ENCODE results near the gene EHHADH. TPM values are rescaled to one million over a fixed set of nuclear protein-coding genes. Genes with fewer than 3 reads are reported as not detected.
"Not testable (repeated sequence)": the region's sequence is repeated elsewhere in the genome, so short reads cannot be mapped to it uniquely, and the experiment has no call there.

Gene EHHADH
- polyA plus RNA-seq (ENCODE audit: insufficient read length in 4 of 4), result 10 to 100 TPM; 25.6 to 39.6 (median 28.8) TPM

DNA sequence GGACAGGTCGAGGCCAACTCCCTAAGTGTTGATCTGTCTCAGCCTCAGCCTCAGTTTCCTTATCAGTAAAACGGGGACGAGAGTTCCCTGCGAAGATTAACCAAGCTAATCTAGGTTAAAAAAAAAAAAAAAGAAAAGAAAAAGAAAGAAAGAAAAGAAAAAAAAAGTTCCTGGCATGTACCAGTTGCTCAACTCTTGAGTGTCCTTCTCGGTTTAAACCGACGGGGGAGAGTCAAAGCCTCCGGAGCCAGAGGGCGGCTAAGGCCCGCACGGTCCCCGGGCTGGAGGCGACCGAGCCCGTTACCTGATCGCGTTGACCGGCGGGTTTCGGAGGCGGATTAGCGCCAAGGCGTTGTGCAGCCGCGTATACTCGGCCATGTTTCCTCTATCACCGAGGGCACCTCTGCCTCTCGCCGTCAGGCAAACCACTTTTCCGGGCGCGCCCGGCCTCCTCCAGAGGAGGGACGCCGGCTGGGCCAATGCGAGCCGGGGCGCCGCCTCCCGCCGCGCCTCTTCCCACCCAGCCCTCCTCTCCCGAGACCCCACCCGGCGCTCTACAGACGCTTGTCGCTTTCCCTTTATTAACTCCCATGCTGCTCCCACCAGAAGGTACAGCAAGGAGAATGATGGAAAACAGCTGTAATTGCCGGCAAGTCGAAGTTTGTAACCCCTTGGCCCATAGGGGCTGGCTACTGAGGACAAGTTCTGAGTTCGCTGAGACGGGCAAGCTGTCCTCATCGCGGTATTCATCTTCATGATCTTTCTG is at the start of gene EHHADH:
Gene EHHADH, minus strand, starts transcription at position 405 of the 766 bp plus-strand sequence. Its CDS starts 27 bp downstream, at position 378.
- DNase-seq (ENCODE audit: low read depth in 4 of 4, low spot score in 3 of 4), result peak; percentile 52 to 71 (median 63)

DNA sequence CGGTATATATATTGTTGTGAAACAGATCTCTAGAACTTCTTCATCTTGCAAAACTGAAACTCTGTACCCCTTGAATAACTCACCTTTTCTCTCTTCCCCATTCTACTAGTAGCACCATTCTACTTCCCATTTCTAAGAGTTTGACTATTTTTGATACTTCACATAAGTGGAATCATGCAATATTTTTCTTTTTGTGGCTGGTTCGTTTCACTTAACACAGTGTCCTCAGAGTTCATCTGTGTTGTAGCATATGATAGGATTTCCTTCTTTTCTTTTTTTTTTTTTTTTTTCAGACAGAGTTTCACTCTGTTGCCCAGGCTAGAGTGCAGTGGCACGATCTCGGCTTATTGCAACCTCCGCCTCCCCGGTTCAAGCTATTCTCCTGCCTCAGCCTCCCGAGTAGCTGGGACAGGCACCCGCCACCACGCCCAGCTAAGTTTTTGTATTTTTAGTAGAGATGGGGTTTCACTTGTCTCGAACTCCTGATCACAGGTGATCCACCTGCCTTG is 46.1 kb upstream of the EHHADH start:
- not testable (repeated sequence) for DNase-seq (ENCODE audit: low read depth in 4 of 4, low spot score in 3 of 4)

DNA sequence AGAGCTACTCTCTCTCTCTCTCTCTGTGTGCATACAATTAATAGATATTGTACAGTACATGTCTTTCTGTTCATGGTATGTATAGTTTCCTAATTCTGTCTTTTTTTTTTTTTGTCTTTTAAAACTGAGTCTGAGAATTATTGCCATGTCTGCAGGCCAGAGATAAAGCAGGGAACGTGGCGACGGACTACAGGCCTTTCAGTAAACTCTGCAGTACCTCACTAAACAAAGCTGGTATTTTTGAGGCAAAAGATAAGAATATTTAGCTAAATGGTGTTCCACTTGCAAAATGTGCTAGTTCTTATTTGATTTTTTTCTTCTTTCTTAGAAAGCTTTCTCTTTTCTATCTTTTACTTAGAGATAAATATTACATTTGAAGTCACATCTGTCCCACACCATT is 44.0 kb upstream of the EHHADH start:
- no peak for DNase-seq (ENCODE audit: low read depth in 4 of 4, low spot score in 3 of 4)

DNA sequence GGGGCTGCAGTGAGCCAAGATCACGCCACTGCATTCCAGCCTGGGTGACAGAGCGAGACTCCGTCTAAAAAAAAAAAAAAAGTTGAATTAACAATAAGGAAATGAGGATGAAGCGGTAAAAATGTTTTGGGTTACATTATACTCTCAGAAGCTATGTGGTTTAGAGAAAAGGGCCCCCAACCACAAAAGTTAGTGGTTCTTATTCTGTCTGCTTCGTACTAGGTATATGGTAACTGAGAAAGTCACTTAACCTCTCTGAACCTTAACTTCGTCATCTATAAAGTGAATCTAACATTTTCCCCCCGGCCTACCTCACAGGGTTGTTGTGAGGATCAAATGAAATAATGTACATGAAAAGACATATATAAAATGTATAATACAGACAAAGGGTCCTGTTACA is 38.4 kb upstream of the EHHADH start:
- no peak for DNase-seq (ENCODE audit: low read depth in 4 of 4, low spot score in 3 of 4)

DNA sequence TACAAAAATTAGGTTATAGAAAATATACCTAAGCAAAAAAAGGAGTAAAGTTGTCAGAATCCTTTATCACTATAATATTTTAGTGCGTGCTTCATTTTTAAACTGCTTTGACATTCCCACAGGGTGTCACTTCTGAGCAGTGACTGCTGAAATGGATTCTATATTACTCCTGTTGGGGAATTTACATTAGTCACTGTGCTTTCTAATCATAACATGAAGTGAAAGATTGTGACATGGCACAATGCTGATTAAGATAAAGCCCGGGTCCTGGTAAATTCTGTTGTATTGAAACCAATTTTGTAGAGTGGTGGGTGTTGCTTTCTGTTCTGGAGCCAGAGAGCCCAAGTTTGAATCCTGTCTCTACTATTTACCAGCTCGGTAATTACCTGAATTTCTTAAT is 36.4 kb upstream of the EHHADH start:
- DNase-seq (ENCODE audit: low read depth in 4 of 4, low spot score in 3 of 4), result no peak

DNA sequence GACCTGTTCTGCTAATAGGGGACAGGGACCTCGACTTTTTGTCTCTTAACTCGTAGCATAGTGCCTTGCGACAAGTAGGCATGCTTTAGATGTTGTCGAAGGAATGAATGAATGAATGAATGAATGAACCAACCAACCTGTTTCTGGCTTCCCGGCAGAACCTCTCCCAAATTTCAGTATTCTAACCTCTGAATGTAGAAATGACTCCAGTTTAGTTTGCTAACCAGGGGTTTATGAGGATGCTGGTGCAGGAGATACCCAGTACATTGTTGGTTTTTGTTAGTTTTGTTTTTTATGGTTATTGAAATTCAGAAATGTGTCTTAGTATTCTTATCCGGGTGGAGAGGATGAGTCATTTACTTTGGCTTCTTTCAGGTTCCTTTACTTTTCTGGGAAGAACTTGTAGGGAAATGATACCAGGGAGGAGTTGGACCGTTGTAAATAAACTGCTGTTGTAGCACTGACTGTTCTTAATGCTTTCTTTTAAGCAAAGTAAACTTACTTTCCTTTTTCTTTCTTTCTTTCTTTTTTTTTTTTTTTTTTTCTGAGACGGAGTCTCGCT is 29.6 kb upstream of the EHHADH start:
- no peak for DNase-seq (ENCODE audit: low read depth in 4 of 4, low spot score in 3 of 4)

DNA sequence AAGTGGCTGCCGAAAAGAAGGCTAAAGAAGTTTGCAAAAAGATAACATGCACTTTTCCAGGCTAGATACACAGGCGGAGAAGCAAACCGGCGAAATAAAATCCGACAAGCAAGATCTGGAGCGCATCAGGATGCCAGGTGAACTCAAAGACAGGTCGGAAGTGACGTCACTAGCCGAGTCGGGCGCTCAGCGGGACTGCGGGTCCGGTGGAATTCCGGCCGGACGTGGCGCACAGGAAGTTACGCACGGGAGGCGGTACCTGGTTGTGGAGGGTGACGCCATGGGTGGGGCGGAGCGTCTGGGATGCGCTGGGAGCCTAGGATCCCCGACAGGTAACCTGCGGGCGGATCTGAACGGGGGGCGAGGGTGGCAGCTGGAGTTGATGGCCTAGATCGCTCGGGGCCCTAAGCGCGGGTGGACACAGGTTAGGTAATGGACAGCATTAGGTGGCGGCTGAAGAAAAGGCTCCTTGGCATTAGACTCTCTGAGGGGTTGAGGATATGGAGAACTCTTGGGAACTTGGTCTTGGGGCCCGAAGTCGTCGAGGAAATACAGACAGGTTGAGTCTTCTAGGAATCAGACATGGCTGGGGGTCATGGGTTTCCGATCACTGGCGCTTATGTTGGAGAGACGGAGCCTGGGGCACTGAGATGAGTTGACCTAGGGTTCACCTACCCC is 29.0 kb upstream of the EHHADH start:
- DNase-seq (ENCODE audit: low read depth in 4 of 4, low spot score in 3 of 4), result peak; percentile 92 to 97 (median 94)

DNA sequence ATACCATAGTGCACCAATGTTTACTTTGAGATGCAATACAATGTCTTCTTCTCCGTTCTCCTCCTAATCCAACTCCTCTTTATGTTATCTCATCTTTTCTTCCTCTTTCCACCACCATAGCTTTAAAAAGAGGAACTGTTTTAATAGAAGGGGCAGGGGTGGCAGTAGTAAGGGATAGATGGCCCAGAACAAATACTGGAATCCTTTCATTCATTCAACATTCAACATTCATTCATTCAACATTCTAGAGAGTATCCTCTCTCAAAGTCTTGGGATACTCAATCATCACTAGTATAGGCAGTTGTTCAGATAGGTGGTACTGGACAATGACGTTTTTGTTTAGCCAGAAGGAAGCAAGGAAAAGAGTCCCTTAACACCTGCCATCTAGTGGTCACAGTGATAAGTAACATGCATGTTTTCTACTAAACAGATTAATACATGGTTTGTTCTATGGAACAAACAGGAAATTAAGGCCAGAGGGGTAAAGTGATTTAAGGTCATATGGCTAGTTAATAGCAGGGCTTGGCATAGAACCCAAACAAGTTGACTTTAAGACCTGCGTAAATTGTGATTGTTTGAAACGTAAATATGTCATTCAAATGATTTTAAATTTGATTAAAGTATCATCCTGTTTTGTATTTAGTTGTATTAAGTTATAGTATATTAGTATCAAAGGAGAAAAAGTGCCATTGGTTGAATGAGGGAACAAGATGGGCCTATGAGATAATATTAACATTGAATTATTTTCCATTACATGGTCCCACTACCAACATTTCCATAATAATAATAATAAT is 26.9 kb upstream of the EHHADH start:
- peak in 1 of 4 donors; percentile 19 for DNase-seq (ENCODE audit: low read depth in 4 of 4, low spot score in 3 of 4)

DNA sequence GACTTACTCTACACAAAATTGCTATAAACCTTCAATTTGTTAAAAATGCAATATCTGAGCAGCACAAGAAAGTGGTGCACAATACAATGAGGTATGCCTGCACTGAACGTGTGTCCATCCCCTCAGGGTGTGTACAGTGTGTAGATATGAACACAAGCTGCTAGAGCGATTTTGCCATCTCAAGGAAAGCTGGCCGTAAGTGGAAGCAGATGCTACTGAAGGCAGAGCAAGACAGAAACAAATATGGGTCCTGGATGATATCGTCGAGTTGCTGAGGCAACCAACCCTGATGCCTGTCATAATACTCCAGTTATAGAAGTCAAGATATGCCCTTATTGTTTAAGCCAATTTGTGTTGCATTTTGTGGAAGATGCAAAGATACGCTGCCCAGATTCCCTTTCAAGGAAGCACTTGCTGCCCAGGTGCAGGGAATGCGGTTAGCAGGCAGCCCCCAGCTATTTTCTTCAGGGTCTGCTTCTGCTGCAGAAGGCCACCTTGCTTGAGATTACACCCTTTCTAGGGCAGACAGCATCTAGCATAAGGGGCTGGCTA is 25.8 kb upstream of the EHHADH start:
- DNase-seq (ENCODE audit: low read depth in 4 of 4, low spot score in 3 of 4), result no peak

DNA sequence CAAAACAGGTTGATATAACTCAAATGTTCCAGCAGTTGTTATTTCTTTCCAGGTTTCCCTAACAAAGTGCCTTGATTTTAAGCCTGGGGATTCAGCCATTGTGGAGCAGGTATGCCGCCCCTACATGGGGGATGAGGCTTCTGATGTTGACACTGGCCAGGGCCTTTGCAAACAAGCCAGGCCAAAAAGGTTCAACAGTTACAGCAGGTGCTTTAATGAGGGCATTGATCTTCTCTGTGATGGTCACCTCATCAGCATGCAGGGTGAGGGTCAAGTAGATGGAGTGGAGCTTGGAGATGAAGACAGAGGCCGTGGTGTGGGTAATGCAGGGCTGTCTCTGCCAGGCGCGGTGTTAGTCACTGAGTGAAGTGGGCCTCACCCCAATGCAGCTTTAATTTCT is 22.6 kb upstream of the EHHADH start:
- DNase-seq (ENCODE audit: low read depth in 4 of 4, low spot score in 3 of 4), result no peak

DNA sequence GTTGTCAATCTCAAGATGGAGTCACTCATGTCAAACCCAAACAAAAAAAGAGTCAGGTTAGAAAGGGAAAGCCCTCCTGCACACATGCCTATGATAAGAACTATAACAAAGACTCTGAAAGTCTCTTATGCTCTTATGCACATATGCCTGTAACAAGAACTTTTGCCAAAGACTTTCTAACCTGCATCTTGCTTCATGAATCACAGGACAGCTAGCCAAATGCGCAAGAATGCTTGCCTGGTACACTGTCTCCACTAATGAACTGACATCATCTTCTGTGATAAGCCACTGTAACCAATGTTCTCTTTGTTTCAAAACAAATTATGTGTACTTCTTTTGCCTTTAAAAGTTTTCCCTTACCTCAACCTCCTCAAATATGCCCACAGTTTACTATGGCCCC is 18.2 kb upstream of the EHHADH start:
- no peak for DNase-seq (ENCODE audit: low read depth in 4 of 4, low spot score in 3 of 4)

DNA sequence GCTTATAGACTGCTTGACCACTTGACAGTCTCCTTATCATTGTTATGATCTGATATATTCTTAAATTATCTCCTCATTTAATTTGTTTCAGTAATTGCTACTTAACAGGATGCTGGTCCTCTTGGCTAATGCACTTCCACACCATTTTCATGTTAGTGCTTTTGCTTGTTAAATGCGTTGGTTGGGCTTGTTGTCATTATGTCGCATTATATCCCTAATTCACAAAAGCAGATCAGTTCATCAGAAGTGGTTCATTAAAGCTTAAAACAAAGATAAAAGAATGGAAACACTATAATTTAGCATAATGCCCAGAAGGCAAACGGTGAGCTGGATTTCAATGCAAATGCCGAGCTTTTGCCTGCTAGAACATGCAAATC is 17.1 kb upstream of the EHHADH start:
- DNase-seq (ENCODE audit: low read depth in 4 of 4, low spot score in 3 of 4), result no peak

DNA sequence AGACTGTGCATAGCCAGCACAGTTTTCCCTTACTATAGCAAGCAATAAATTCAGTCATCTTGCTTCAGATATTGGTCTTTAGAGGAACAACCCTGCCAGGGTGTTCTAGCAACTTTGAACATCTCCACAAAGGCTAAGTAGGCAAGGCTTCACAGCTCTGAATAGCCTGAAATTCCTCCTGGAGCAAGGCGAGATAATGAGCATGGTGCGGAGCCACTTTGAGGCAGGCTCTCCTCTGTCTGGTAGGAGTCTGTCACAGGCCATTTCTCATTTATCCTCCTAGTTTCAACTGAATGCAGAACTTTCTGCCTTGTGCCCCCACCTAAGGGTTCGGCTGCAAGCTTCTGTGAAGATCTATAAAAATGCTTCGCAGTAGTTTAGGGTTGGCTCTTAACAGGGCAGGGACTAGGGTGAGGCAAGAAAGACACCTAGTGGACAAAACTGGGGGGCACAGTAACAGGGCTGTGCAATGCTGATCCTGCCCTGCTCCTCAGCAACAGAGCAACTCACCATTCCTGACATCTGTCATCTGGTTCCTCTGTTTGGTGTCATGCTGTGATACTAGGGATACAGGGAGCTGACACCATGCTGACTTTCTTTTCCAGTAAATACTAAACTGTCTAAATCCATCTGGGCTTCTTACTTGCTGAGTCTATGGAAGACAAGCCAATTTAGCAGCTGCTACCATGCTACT is 16.6 kb upstream of the EHHADH start:
- no peak for DNase-seq (ENCODE audit: low read depth in 4 of 4, low spot score in 3 of 4)

DNA sequence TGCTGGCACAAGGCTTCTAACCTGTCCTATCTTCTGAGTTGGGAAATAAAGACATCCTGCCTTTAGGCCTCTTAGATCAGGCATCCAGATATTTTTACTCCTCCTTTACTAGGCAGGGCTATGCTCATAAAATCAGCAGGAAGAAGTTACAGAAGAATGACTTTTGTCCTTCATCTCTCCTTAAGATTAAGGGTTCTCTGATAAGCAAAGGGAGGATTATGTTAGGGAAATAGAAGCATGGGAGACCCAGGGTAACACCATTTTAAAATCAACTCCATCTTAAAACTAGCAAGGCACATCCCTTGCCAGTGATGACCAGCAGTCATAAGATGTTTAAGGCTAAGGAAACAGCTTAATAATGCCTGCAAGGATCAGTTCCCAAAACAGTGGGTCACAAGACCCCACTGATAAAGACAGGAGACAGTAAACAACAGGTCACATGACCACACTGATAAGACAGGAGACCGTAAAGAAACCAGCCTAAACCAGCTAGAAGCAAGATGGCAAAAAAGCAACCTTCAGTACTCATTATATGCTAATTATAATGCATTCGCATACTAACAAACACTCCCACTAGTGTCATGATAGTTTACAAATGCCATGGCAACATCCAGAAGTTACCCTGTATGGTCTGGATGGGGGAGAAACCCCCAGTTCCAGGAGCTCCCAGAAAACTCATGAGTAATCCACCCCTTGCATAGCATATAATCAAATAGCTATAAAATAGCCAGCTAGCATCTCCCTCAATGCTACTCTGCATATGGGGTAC is 14.5 kb upstream of the EHHADH start:
- no peak for DNase-seq (ENCODE audit: low read depth in 4 of 4, low spot score in 3 of 4)

DNA sequence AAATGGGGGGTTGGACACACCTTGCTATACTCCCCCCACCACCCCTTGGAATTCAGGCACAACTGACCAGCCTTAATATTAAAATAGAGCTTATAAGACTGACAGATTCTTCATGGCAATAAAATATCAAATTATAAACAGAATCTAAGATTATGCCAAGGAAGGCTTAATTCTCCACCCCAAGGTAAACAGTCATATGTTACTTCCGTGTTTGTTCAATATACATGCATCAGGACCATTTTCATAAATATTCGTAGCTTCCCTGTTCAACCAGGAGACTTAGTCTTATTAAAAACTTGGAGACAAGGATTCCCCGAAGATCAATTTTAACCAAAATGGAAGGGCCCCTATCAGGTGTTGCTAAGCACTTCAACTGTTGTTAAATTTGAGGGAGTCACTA is 13.3 kb upstream of the EHHADH start:
- no peak for DNase-seq (ENCODE audit: low read depth in 4 of 4, low spot score in 3 of 4)

DNA sequence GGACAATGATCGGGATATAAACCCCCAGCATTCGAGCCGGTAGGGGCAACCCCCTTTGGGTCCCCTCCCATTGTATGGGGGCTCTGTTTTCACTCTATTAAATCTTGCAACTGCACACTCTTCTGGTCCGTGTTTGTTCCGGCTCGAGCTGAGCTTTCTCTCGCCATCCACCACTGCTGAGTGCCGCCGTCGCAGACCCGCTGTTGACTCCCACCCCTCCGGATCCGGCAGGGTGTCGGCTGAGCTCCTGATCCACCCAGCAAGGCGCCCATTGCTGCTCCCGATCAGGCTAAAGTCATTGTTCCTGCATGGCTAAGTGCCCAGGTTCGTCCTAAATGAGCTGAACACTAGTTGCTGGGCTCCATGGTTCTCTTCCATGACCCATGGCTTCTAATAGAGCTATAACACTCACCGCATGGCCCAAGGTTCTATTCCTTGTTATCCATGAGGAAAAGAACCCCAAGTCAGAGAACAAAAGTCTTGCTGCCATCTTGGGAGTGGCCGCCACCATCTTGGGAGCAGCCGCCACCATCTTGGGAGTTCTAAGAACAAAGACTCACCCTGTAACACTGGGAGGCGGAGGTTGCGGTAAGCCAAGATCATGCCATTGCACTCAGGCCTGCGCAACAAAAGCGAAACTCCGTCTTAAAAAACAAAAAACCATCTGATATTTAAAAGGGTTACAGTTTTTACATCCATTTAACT is 11.2 kb upstream of the EHHADH start:
- DNase-seq (ENCODE audit: low read depth in 4 of 4, low spot score in 3 of 4), result no peak

DNA sequence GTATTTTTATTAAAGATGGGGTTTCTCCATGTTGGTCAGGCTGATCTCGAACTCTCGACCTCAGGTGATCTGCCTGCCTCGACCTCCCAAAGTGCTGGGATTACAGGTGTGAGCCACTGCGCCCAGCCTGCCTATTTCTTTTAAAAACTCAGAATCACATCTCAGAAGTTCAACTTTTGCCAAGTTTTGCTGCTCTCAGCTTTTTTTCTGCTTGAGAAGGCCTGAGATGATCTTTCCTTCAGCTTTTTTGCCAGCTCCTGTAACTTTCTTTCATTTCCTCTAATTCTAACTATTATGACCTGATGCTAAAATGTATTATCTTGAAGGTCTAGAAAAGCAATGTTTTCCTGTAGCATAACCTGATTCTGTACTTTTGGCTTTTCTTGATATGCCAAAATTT is 9.6 kb upstream of the EHHADH start:
- no peak for DNase-seq (ENCODE audit: low read depth in 4 of 4, low spot score in 3 of 4)

DNA sequence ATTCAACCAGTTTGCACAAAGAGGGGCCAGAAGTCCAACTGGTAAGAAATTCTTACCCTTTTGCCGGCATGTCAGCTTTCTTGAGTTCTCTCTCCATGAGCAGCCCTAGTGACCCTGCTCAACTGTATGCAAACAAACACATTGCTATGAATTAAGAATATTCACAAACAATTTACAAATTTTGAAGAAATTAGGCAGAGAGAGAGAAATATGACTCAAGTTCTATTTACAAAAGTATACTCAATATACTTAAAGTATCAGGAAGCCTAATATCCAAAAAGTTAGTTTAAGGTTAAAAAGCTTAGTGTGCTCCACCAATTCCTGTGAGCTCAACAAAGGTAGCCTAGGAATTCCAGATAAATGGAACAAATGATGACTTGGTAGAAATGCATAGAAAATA is 3.5 kb upstream of the EHHADH start:
- no peak for DNase-seq (ENCODE audit: low read depth in 4 of 4, low spot score in 3 of 4)

DNA sequence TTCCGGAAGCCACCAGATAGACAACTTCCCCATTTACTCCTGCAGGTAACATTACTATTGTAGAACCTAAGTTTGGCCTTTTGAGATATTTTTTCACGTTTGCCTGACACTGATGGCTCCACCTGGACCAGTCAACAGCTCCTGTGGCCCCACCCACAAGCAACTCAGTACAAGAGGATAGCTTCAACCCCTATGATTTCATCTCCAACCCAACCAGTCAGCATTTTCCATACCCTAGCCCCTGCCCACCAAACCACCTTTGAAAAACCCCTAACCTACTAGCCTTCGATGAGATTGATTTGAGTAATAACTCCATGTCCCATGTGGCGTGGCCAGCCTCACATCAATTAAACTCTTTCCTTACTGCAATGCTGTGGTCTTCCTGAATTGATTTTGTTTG is 950 bp upstream of the EHHADH start:
- no peak for DNase-seq (ENCODE audit: low read depth in 4 of 4, low spot score in 3 of 4)
